ENCODE measurements around the gene CCND2.

CCND2 gene

GRCh38 chr12:4270016-4270830 is 3.3 kb upstream of the CCND2 start (continued):
- TF ChIP-seq TSHZ1 (tag by site-specific recombination; IDR thresholded peaks at IDR 0.05; ENCODE audit: borderline replicate concordance): no peak
- peak; percentile 46 for TF ChIP-seq ZXDB (tag by site-specific recombination; IDR thresholded peaks at IDR 0.05)
- TF ChIP-seq MYNN (tag by site-specific recombination; IDR thresholded peaks at IDR 0.05; ENCODE audit: borderline replicate concordance): no peak
- no peak for TF ChIP-seq ZNF223 (tag by site-specific recombination; IDR thresholded peaks at IDR 0.05)
- no peak for TF ChIP-seq ZNF148 (tag by site-specific recombination; IDR thresholded peaks at IDR 0.05; ENCODE audit: borderline replicate concordance)
- TF ChIP-seq ZBTB7A (tag by site-specific recombination; IDR thresholded peaks at IDR 0.05; ENCODE audit: low read depth): 0 out of 2 replicates have a peak, but pooled peaks have one; percentile 11
- no peak for TF ChIP-seq GLI4 (tag by site-specific recombination; IDR thresholded peaks at IDR 0.05)
- TF ChIP-seq ZNF24 (tag by site-specific recombination; IDR thresholded peaks at IDR 0.05): 0 out of 2 replicates have a peak, but pooled peaks have one; percentile 25
- no peak for TF ChIP-seq ZNF280C (tag by site-specific recombination; IDR thresholded peaks at IDR 0.05)
- TF ChIP-seq REPIN1 (tag by site-specific recombination; IDR thresholded peaks at IDR 0.05; ENCODE audit: low read depth): no peak
- peak; percentile 60; the same call in 1 of the 2 replicates for TF ChIP-seq ZBTB10 (tag by site-specific recombination; IDR thresholded peaks at IDR 0.05)
- TF ChIP-seq ZBTB26 (tag by site-specific recombination; optimal IDR thresholded peaks at IDR 0.05): no peak
- TF ChIP-seq PRDM2 (tag by site-specific recombination; IDR thresholded peaks at IDR 0.05; ENCODE audit: borderline replicate concordance): peak; percentile 83; the same call in 1 of the 2 replicates
- TF ChIP-seq PATZ1 (tag by site-specific recombination; IDR thresholded peaks at IDR 0.05): peak; percentile 59
- TF ChIP-seq FEZF1 (tag by site-specific recombination; IDR thresholded peaks at IDR 0.05): no peak
- TF ChIP-seq ZNF548 (tag by site-specific recombination; IDR thresholded peaks at IDR 0.05): no peak
- no peak for TF ChIP-seq ZNF239 (tag by site-specific recombination; IDR thresholded peaks at IDR 0.05)

Measured in HEK293 (cell line).